GM12891 (cell line): Measurements from ENCODE around the gene RRM1.

ENCODE experiments used
- POLR2A ChIP-seq: IDR thresholded peaks from 2 replicates; pipeline ENCODE4 v1.6.1; 2011; ENCODE audit warnings: low read depth, low read length, control low read depth
- POLR2AphosphoS5 ChIP-seq: IDR thresholded peaks from 2 replicates; pipeline ENCODE4 v1.6.1; 2011; ENCODE audit warnings: low read depth, low read length, control low read depth
- POU2F2 ChIP-seq: IDR thresholded peaks from 2 replicates; pipeline ENCODE4 v1.6.1; 2011; ENCODE audit warnings: low read depth, mild to moderate bottlenecking, control low read depth, low read length, moderate library complexity
- TAF1 ChIP-seq: IDR thresholded peaks from 2 replicates; pipeline ENCODE4 v1.6.1; 2011; ENCODE audit warnings: low read depth, low read length, control low read depth

- TF ChIP-seq POLR2AphosphoS5 (no peak), POLR2A (no peak), TAF1 (no peak), POU2F2 (no peak)
Observed at GRCh38 chr11:4183410-4184057, 88.9 kb downstream of the RRM1 start.
